Vagina (tissue), 2 donors: ENCODE results near the gene LYPD8. TPM values are rescaled to one million over a fixed set of nuclear protein-coding genes. Genes with fewer than 3 reads are reported as not detected.

ENCODE experiments used
- DNase-seq, 2 donors: peaks; one replicate each; pipeline ENCODE4 v3.0.0-alpha.2; 2017; ENCODE audit errors: extremely low spot score in 2 of 2
- H3K27ac ChIP-seq: fragments of 200-600 bp; sonication (generic); one replicate; pipeline ENCODE4 v1.5.1; 2019
- H3K27me3 ChIP-seq: fragments of 200-600 bp; sonication (generic); one replicate; pipeline ENCODE4 v1.5.1; 2019
- H3K36me3 ChIP-seq, 2 donors: fragments of 200-600 bp; sonication (generic); one replicate each; pipeline ENCODE4 v1.5.1; 2017 to 2019
- H3K4me1 ChIP-seq: fragments of 200-600 bp; sonication (generic); one replicate; pipeline ENCODE4 v1.5.1; 2019
- H3K4me3 ChIP-seq, 2 donors: fragments of 200-600 bp; sonication (generic); 1 replicate in 1 of 2; 2 replicates in 1 of 2; pipeline ENCODE4 v1.5.1; 2016 to 2019
- H3K9me3 ChIP-seq: fragments of 200-600 bp; sonication (generic); one replicate; pipeline ENCODE4 v1.5.1; 2019
- CTCF ChIP-seq, 3 experiments: fragments of 450-650 bp in 2 of 3; fragments of 200-600 bp in 1 of 3; sonication (generic) in 1 of 3; IDR thresholded peaks; one replicate each; pipeline ENCODE4 v1.5.1; 2017 to 2019; ENCODE audit warnings: antibody characterized with exemption in 3 of 3, mild to moderate bottlenecking in 2 of 3, moderate library complexity in 2 of 3
- POLR2A ChIP-seq, 2 donors: fragments of 450-650 bp; IDR thresholded peaks; one replicate each; pipeline ENCODE4 v1.6.1; 2017; ENCODE audit warnings: antibody characterized with exemption in 2 of 2, mild to moderate bottlenecking in 2 of 2, moderate library complexity in 2 of 2
- POLR2AphosphoS5 ChIP-seq, 2 donors: sonication (generic); formaldehyde crosslinking; IDR thresholded peaks; one replicate each; pipeline ENCODE4 v1.9.0; 2017; ENCODE audit warnings: antibody characterized with exemption in 2 of 2, mild to moderate bottlenecking in 2 of 2, low read depth in 1 of 2; ENCODE audit not compliant: insufficient read depth in 1 of 2
- intact Hi-C: fragments of 100-400 bp; cut with DNase I; formaldehyde crosslinking; loops from one replicate; pipeline ENCODE4 v1.15.1; 2023
- total RNA-seq: library from RNA; depleted of rRNA; stranded (reverse); fragments of >200 nt; gene quantifications from one replicate; pipeline ENCODE4 v1.2.3, GENCODE V29; 2016

The LYPD8 gene
- total RNA-seq, 1 donor from 2014 or later: not detected

- no peak overlapping the region for H3K27ac ChIP-seq
- no peak for TF ChIP-seq CTCF (IDR thresholded peaks at IDR 0.05)
- intact Hi-C loops: no loop called here
- DNase-seq: no peak
- H3K36me3 ChIP-seq: no peaks in the 10 kb centered on the region
- no peaks in the 10 kb centered on the region for H3K27me3 ChIP-seq
- no peaks in the 10 kb centered on the region for H3K9me3 ChIP-seq
- H3K4me3 ChIP-seq: no peak overlapping the region
- H3K4me1 ChIP-seq: no peaks in the 10 kb centered on the region
These were observed 2.8 kb upstream of the LYPD8 start for GRCh38 chr1:248758352-248758751.

- H3K27me3 ChIP-seq: no peaks in the 10 kb centered on the region
- H3K4me1 ChIP-seq: no peaks in the 10 kb centered on the region
- no peaks in the 10 kb centered on the region for H3K9me3 ChIP-seq
- no peak for DNase-seq
- H3K27ac ChIP-seq: no peak overlapping the region
- H3K36me3 ChIP-seq: no peaks in the 10 kb centered on the region
- TF ChIP-seq CTCF (IDR thresholded peaks at IDR 0.05): no peak
- no peak for TF ChIP-seq POLR2A (IDR thresholded peaks at IDR 0.05)
- TF ChIP-seq POLR2AphosphoS5 (IDR thresholded peaks at IDR 0.05; ENCODE audit: insufficient read depth in 1 of 2, low read depth in 1 of 2): no peak
- intact Hi-C loops: no loop called here
- no peak overlapping the region for H3K4me3 ChIP-seq
These were observed 2.2 kb upstream of the LYPD8 start for GRCh38 chr1:248757784-248758195.

- H3K27ac ChIP-seq: no peak overlapping the region
- no peaks in the 10 kb centered on the region for H3K9me3 ChIP-seq
- TF ChIP-seq POLR2A (IDR thresholded peaks at IDR 0.05) (no peak), POLR2AphosphoS5 (IDR thresholded peaks at IDR 0.05; ENCODE audit: insufficient read depth in 1 of 2, low read depth in 1 of 2) (no peak), CTCF (IDR thresholded peaks at IDR 0.05) (no peak)
- no peaks in the 10 kb centered on the region for H3K36me3 ChIP-seq
- no peak for DNase-seq
- intact Hi-C loops: no loop called here
- H3K27me3 ChIP-seq: no peaks in the 10 kb centered on the region
- no peaks in the 10 kb centered on the region for H3K4me1 ChIP-seq
- H3K4me3 ChIP-seq: no peak overlapping the region
These were observed 1.1 kb upstream of the LYPD8 start for GRCh38 chr1:248756636-248757035.

GRCh38 chr1:248756151-248756550, 592 bp upstream of the LYPD8 start:
- Histone ChIP-seq H3K4me3 (no peak overlapping the region), H3K27me3 (no peaks in the 10 kb centered on the region), H3K27ac (no peak overlapping the region), H3K4me1 (no peaks in the 10 kb centered on the region), H3K9me3 (no peaks in the 10 kb centered on the region), H3K36me3 (no peaks in the 10 kb centered on the region)
- TF ChIP-seq POLR2AphosphoS5 (IDR thresholded peaks at IDR 0.05; ENCODE audit: insufficient read depth in 1 of 2, low read depth in 1 of 2) (no peak), CTCF (IDR thresholded peaks at IDR 0.05) (no peak), POLR2A (IDR thresholded peaks at IDR 0.05) (no peak)
- no peak for DNase-seq
- intact Hi-C loops: no loop called here

GRCh38 chr1:248753708-248754280, 1.8 kb downstream of the LYPD8 start:
- Histone ChIP-seq H3K36me3 (no peaks in the 10 kb centered on the region), H3K27me3 (no peaks in the 10 kb centered on the region), H3K4me1 (no peaks in the 10 kb centered on the region), H3K9me3 (no peaks in the 10 kb centered on the region), H3K27ac (no peak overlapping the region), H3K4me3 (no peak overlapping the region)
- no peak for DNase-seq
- intact Hi-C loops: no loop called here
- no peak for TF ChIP-seq POLR2A (IDR thresholded peaks at IDR 0.05)
- no peak for TF ChIP-seq CTCF (IDR thresholded peaks at IDR 0.05)
- no peak for TF ChIP-seq POLR2AphosphoS5 (IDR thresholded peaks at IDR 0.05; ENCODE audit: insufficient read depth in 1 of 2, low read depth in 1 of 2)
